Right lobe of liver (tissue), 6 donors: Measurements from ENCODE around the gene NCF4. TPM values are rescaled to one million over a fixed set of nuclear protein-coding genes. Genes with fewer than 3 reads are reported as not detected.
A peak's percentile ranks its signal among the peaks of the same experiment; 100 is the strongest.

ENCODE experiments used
- ATAC-seq, 4 donors: fragments of 200-7000 bp; cut with Tn5 transposase; one replicate each; pipeline ENCODE4 v1.9.1; 2020; ENCODE audit warnings: mild to moderate bottlenecking in 4 of 4, moderate library complexity in 4 of 4
- DNase-seq, 3 donors: peaks; one replicate each; pipeline ENCODE4 v3.0.0-alpha.2; 2020
- H3K27ac ChIP-seq, 3 donors: fragments of 200-600 bp; one replicate each; pipeline ENCODE4 v1.8.0; 2022
- H3K27me3 ChIP-seq, 2 donors: fragments of 200-600 bp; one replicate each; pipeline ENCODE4 v1.8.0; 2022
- H3K36me3 ChIP-seq, 4 donors: fragments of 200-600 bp; sonication (generic) in 1 of 4; one replicate each; pipeline versions ENCODE4 v1.5.1 to v1.8.0; 2017 to 2022; ENCODE audit warnings: control low read depth in 1 of 4
- H3K4me1 ChIP-seq, 4 donors: fragments of 200-600 bp; sonication (generic) in 1 of 4; one replicate each; pipeline versions ENCODE4 v1.5.1 to v1.8.0; 2017 to 2022; ENCODE audit warnings: control low read depth in 1 of 4
- H3K4me3 ChIP-seq, 3 donors: fragments of 200-600 bp; one replicate each; pipeline ENCODE4 v1.8.0; 2022
- H3K9me3 ChIP-seq, 4 donors: fragments of 200-600 bp; sonication (generic) in 1 of 4; one replicate each; pipeline versions ENCODE4 v1.5.1 to v1.8.0; 2017 to 2022; ENCODE audit warnings: control low read depth in 1 of 4
- POLR2A ChIP-seq: fragments of 450-650 bp; IDR thresholded peaks from one replicate; pipeline ENCODE4 v1.6.1; 2017; ENCODE audit warnings: antibody characterized with exemption, mild to moderate bottlenecking
- WGBS: methylation state at CpG from one replicate; pipeline ENCODE4 v1.1.6; 2018; ENCODE audit warnings: low coverage, low lambda C conversion rate; ENCODE audit not compliant: insufficient coverage; ENCODE audit errors: missing lambda C conversion rate; 5-methylcytosine and 5-hydroxymethylcytosine counted together
- intact Hi-C, 2 donors: fragments of 100-400 bp; cut with DNase I; formaldehyde crosslinking; loops; one replicate each; pipeline versions ENCODE4 v1.11.2 to v1.14.1; 2022
- total RNA-seq, 6 experiments: library from RNA; depleted of rRNA in 2 of 6; stranded (reverse); fragments of >200 nt in 2 of 6; fragmentation: NEBNext Ultra II Directional in 3 of 6; extraction: Animal tissue kit (Norgen Biotek cat#: 25700) in 3 of 6; gene quantifications; one replicate each; pipeline versions ENCODE4 v1.1.0 to v1.2.4, GENCODE V29; 2016 to 2023
- TF ChIP-seq, protein P1 (sequence below), 4 donors: fragments of 200-600 bp in 3 of 4; fragments of 450-650 bp in 1 of 4; IDR thresholded peaks; one replicate each; pipeline versions ENCODE4 v1.5.1 to v1.8.0; 2016 to 2022; ENCODE audit warnings: antibody characterized with exemption in 4 of 4, mild to moderate bottlenecking in 2 of 4
- donor health status: DM: no; HTN: yes; CAD: no.
- donor health status: DM: no; HTN: no; CAD: no.
- donor health status: DM: no; HTN: no; CAD: no.
- donor health status: DM: no; HTN: yes; CAD: no.
- donor health status: DM: no; HTN: yes; CAD: no.

Gene NCF4
- total RNA-seq, 6 experiments from 2014 or later: 2.3 to 6.2 (median 4.0) TPM

DNA sequence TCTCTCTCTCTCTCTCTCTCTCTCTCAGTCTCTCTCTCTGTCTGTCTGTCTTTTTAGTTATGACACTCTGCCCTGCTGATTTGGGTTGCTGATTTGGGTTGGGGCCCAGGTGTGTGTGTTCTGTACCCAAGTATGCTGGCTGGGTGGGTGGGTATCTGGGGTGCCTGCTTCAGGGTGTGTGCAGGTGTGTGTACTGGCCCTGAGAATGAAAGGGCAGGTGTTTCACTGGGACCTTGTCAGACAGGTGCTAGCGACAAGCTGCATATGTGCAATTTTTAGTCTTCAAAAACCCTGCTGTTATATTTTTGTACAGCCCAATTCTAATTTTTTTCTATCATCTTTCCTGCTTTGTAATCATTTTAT lies 53.6 kb downstream of the NCF4 start:
- H3K27me3 ChIP-seq: no peaks in the 10 kb centered on the region
- no peaks in the 10 kb centered on the region for H3K36me3 ChIP-seq
- peaks cover 0 to 4% (median 0%) of the 10 kb centered on the region in 4 donors for H3K4me1 ChIP-seq
- 100% methylated on average over 1 of the region's 1 CpG for WGBS
- intact Hi-C loops: no loop called here
- H3K4me3 ChIP-seq: peak overlapping the region in 1 of 3 donors; percentile 36
- DNase-seq (peak in 1 of 3 donors; percentile 44), ATAC-seq (no peak)
- H3K27ac ChIP-seq: no peak overlapping the region
- H3K9me3 ChIP-seq: no peaks in the 10 kb centered on the region
- TF ChIP-seq, protein P1, sequence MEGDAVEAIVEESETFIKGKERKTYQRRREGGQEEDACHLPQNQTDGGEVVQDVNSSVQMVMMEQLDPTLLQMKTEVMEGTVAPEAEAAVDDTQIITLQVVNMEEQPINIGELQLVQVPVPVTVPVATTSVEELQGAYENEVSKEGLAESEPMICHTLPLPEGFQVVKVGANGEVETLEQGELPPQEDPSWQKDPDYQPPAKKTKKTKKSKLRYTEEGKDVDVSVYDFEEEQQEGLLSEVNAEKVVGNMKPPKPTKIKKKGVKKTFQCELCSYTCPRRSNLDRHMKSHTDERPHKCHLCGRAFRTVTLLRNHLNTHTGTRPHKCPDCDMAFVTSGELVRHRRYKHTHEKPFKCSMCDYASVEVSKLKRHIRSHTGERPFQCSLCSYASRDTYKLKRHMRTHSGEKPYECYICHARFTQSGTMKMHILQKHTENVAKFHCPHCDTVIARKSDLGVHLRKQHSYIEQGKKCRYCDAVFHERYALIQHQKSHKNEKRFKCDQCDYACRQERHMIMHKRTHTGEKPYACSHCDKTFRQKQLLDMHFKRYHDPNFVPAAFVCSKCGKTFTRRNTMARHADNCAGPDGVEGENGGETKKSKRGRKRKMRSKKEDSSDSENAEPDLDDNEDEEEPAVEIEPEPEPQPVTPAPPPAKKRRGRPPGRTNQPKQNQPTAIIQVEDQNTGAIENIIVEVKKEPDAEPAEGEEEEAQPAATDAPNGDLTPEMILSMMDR (IDR thresholded peaks at IDR 0.05): no peak
- TF ChIP-seq POLR2A: no peak

DNA sequence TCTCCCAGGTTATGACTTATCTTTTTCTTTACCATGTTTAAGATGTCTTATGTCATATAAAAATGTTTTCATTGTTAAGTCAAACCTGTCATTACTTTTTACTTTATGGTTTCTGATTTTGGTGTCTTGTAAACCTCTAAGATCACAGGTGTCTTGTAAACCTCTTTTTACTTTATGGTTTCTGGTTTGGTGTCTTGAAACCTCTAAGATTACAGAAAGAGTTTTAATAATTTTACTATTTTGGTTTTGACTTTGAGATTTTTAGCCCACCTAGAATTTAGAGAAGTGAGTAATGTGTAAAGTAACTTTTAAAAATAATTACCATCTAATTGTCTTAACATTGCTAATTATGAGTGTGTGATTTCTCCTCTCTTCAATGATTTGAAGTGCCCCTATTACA lies 55.2 kb downstream of the NCF4 start:
- no peaks in the 10 kb centered on the region for H3K9me3 ChIP-seq
- H3K4me1 ChIP-seq: peaks cover 0 to 4% (median 0%) of the 10 kb centered on the region in 4 donors
- no peak overlapping the region for H3K27ac ChIP-seq
- no peaks in the 10 kb centered on the region for H3K27me3 ChIP-seq
- DNase-seq: no peak
- intact Hi-C loops: no loop called here
- no peaks in the 10 kb centered on the region for H3K36me3 ChIP-seq
- no peak overlapping the region for H3K4me3 ChIP-seq
- no peak for ATAC-seq
- no peak for TF ChIP-seq POLR2A
- TF ChIP-seq, protein P1 (IDR thresholded peaks at IDR 0.05): no peak

DNA sequence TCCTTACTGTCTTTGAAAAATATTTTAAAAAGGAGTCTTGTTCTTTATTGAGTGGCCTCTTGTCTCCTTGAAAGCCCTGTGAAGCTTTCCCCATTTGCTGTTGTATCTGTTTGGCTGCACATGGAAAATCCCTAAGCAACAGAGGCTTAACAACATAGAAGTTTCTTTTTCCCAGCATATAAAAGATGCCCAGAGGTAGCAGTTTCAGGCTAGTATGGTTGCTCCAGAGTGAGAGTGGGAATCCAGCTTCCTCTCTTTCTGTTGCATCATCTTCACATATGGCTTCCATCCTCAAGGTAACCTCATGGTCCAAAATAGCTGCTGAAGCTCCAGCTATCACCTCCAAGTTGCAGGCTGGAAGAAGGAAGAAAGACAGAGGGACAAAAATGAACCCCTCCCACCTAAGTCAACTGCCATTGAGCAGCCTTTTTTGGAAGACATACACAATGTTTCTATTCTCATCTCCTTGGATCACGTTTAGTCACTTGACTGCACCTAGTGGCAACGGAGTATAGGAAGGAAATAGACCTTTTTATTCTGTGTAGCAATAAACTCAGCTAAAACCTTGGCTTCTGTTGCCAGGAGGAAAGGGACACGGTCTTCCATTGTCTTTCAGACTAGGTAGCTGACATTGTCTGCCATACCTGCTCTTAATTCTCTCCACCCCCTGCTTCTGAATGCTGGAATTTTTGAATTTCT lies 57.9 kb downstream of the NCF4 start:
- 80% methylated on average over 3 of the region's 3 CpGs for WGBS
- no peak for ATAC-seq
- intact Hi-C loops: no loop called here
- TF ChIP-seq POLR2A: no peak
- TF ChIP-seq, protein P1 (IDR thresholded peaks at IDR 0.05): no peak
- Histone ChIP-seq H3K4me3 (no peak overlapping the region), H3K27me3 (no peaks in the 10 kb centered on the region), H3K36me3 (no peaks in the 10 kb centered on the region), H3K4me1 (no peaks in the 10 kb centered on the region), H3K9me3 (no peaks in the 10 kb centered on the region), H3K27ac (no peak overlapping the region)
- no peak for DNase-seq

DNA sequence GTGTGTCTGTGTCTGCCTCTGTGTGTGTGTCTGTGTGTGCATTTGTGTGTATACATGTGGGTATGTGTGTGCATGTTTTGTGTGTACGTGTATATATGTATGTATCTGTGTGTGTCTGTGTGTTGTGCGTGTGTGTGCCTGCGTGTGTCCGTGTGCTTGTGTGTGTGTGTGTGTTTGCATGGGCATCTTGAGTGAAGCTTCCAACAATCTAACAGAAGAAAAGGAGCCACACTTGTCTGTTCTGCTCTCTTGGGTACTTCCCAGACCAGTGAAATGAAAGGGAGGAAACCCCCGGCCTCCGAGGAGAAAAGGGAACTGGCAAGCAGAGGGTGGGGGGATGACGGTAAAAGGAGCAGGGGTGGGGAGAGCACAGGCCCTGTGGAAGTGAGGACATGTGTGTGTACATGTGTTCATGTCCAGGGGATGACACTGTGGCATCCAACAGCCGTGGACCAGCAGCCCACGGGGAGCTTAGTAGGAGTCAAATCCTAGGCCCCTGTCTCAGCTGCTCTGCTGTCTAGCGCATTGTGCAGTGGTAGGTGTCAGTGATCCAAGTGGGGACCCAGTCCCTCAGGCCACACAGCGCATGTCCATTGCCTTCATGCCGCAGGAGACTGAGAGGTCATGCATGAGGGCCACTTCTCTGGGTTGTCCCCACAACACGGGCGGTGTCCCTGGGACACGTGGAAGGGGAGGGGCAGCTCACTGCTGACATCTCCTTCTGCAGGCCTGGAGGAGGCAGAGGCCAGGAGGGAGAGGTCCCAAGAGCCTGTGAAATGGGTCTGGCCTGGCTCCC lies 60.7 kb downstream of the NCF4 start:
- DNase-seq (peak in 1 of 3 donors; percentile 46), ATAC-seq (peak; percentile 38 to 69 (median 54))
- H3K27ac ChIP-seq: no peak overlapping the region
- H3K9me3 ChIP-seq: no peaks in the 10 kb centered on the region
- intact Hi-C loops: no loop called here
- 47% methylated on average over 6 of the region's 15 CpGs for WGBS
- TF ChIP-seq, protein P1 (IDR thresholded peaks at IDR 0.05): no peak
- H3K4me3 ChIP-seq: no peak overlapping the region
- H3K4me1 ChIP-seq: no peaks in the 10 kb centered on the region
- H3K36me3 ChIP-seq: no peaks in the 10 kb centered on the region
- no peaks in the 10 kb centered on the region for H3K27me3 ChIP-seq
